ENCODE data around the gene SLC10A6. TPM values are rescaled to one million over a fixed set of nuclear protein-coding genes. Genes with fewer than 3 reads are reported as not detected.

Gene SLC10A6
- total RNA-seq: under 1 TPM in 1 of 4 donors, not detected in 3; 0.54 TPM

- Histone ChIP-seq H3K4me3 (peak within 1 kb of the TSS in 1 of 4 donors; percentile 0), H3K4me1 (no peaks in the 10 kb centered on the region), H3K36me3 (no peaks in the 10 kb centered on the region), H3K27me3 (no peaks in the 10 kb centered on the region), H3K27ac (no peak within 1 kb of the TSS), H3K9me3 (no peaks in the 10 kb centered on the region)
- no peak for DNase-seq
- TF ChIP-seq, protein P1, sequence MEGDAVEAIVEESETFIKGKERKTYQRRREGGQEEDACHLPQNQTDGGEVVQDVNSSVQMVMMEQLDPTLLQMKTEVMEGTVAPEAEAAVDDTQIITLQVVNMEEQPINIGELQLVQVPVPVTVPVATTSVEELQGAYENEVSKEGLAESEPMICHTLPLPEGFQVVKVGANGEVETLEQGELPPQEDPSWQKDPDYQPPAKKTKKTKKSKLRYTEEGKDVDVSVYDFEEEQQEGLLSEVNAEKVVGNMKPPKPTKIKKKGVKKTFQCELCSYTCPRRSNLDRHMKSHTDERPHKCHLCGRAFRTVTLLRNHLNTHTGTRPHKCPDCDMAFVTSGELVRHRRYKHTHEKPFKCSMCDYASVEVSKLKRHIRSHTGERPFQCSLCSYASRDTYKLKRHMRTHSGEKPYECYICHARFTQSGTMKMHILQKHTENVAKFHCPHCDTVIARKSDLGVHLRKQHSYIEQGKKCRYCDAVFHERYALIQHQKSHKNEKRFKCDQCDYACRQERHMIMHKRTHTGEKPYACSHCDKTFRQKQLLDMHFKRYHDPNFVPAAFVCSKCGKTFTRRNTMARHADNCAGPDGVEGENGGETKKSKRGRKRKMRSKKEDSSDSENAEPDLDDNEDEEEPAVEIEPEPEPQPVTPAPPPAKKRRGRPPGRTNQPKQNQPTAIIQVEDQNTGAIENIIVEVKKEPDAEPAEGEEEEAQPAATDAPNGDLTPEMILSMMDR (IDR thresholded peaks at IDR 0.05): no peak
- no peak for TF ChIP-seq POLR2A (IDR thresholded peaks at IDR 0.05)
Observed at GRCh38 chr4:86848732-86849619, at the start of gene SLC10A6. SLC10A6 (minus strand) TSS chr4:86849384; CDS start chr4:86849115, 269 bp downstream.

DNA sequence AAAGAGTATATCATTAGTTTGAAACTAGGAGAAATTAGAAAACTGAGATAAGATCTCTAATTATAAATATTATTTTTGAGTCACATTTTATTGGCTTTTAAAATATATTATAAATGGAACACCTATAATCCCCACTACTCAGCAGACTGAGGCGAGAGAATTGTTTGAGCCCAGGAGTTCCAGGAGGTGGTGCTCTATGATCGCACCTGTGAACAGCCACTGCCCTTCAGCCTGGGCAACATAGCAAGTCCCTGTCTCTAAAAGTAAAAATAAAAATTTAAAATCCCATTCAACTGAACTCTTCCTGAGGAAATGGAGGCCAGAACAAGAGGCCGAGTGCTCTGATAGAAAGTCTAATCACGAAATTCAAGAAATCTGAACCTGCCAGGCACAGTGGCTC is 49.4 kb upstream of the SLC10A6 start:
- H3K27ac ChIP-seq: no peak overlapping the region
- H3K4me1 ChIP-seq: no peaks in the 10 kb centered on the region
- TF ChIP-seq, protein P1 (IDR thresholded peaks at IDR 0.05): no peak
- TF ChIP-seq POLR2A (IDR thresholded peaks at IDR 0.05): no peak
- H3K36me3 ChIP-seq: no peaks in the 10 kb centered on the region
- H3K4me3 ChIP-seq: no peak overlapping the region
- H3K27me3 ChIP-seq: no peaks in the 10 kb centered on the region
- DNase-seq: no peak
- no peaks in the 10 kb centered on the region for H3K9me3 ChIP-seq

- H3K9me3 ChIP-seq: no peaks in the 10 kb centered on the region
- H3K4me3 ChIP-seq: no peak overlapping the region
- H3K27me3 ChIP-seq: no peaks in the 10 kb centered on the region
- DNase-seq: no peak
- TF ChIP-seq POLR2A (IDR thresholded peaks at IDR 0.05): no peak
- TF ChIP-seq, protein P1 (IDR thresholded peaks at IDR 0.05): no peak
- no peak overlapping the region for H3K27ac ChIP-seq
- no peaks in the 10 kb centered on the region for H3K36me3 ChIP-seq
- H3K4me1 ChIP-seq: peaks cover 0 to 9% (median 2%) of the 10 kb centered on the region in 4 donors
Observed at GRCh38 chr4:86896596-86896995, 47.4 kb upstream of the SLC10A6 start.

DNA sequence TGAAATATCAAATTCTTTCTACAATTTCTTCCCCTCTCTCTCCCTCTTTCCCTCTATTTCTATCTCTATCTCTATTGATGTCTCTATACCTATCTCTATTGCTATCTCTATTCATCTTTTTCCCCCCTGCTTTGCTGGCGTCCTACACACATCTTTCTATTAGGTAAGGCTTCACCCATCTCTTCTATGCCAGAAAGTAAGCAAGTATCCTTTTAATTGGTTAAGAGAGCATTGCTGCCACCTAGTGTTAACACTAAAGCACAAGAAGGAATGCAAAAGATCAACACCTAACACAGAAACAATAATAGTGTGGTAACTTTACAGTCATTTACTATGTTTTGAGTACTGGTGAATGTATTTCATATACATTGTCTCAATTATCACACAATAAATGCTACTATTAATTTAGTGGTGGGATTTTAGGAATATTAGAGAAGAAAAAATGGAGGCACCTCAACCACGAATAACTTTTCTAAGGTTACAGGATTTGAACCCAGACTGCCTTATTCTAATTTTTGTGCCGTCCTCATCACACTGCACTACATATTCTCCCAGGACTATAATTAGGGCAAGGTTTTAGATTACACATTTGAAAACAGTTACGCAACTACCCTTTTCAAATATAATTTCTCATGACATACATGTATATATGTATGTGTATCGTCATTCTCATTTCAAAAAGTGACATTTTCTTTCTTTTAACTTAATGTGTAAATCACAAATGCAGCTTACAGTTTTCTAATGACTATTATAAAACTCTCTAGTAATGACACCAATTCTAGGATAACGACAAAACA is 46.7 kb upstream of the SLC10A6 start:
- no peak for DNase-seq
- Histone ChIP-seq H3K36me3 (no peaks in the 10 kb centered on the region), H3K27me3 (no peaks in the 10 kb centered on the region), H3K4me3 (no peak overlapping the region), H3K9me3 (no peaks in the 10 kb centered on the region), H3K27ac (no peak overlapping the region), H3K4me1 (peaks cover 0 to 12% (median 3%) of the 10 kb centered on the region in 4 donors)
- no peak for TF ChIP-seq POLR2A (IDR thresholded peaks at IDR 0.05)
- TF ChIP-seq, protein P1 (IDR thresholded peaks at IDR 0.05): peak; percentile 19 to 86 (median 68)

- H3K4me3 ChIP-seq: no peak overlapping the region
- no peak for DNase-seq
Observed at GRCh38 chr4:86894455-86894854, 45.3 kb upstream of the SLC10A6 start.

More at GRCh38 chr4:86894455-86894854, 45.3 kb upstream of the SLC10A6 start:
- Histone ChIP-seq H3K27ac (no peak overlapping the region), H3K9me3 (no peaks in the 10 kb centered on the region), H3K36me3 (no peaks in the 10 kb centered on the region), H3K27me3 (no peaks in the 10 kb centered on the region), H3K4me1 (peaks cover 0 to 12% (median 3%) of the 10 kb centered on the region in 4 donors)
- TF ChIP-seq, protein P1 (IDR thresholded peaks at IDR 0.05): no peak
- TF ChIP-seq POLR2A (IDR thresholded peaks at IDR 0.05): no peak
